ENCODE measurements around the gene CUBN.

CUBN gene

GRCh38 chr10:16984242-16984641 lies 145.4 kb downstream of the CUBN start:
- no peak for DNase-seq

- peak; percentile 76 for DNase-seq
These were observed 152.8 kb downstream of the CUBN start for GRCh38 chr10:16976803-16977202.

- DNase-seq = no peak
These were observed 154.4 kb downstream of the CUBN start for GRCh38 chr10:16975188-16975587.

GRCh38 chr10:16968416-16969041 lies 161.1 kb downstream of the CUBN start:
- DNase-seq = no peak

GRCh38 chr10:16967866-16968415 lies 161.7 kb downstream of the CUBN start:
- DNase-seq = no peak

- DNase-seq = peak; percentile 60
These were observed 162.4 kb downstream of the CUBN start for GRCh38 chr10:16966991-16967865.

- DNase-seq = no peak
These were observed 163.7 kb downstream of the CUBN start for GRCh38 chr10:16965740-16966447.

- DNase-seq = no peak
These were observed 164.3 kb downstream of the CUBN start for GRCh38 chr10:16965344-16965616.

GRCh38 chr10:16964576-16965343 lies 164.9 kb downstream of the CUBN start:
- DNase-seq = no peak

GRCh38 chr10:16960551-16960950 lies 169.1 kb downstream of the CUBN start:
- DNase-seq = no peak

- no peak for DNase-seq
These were observed 172.6 kb downstream of the CUBN start for GRCh38 chr10:16957038-16957437.

GRCh38 chr10:16954280-16955030 lies 175.2 kb downstream of the CUBN start:
- DNase-seq = no peak

GRCh38 chr10:16953270-16953669 lies 176.3 kb downstream of the CUBN start:
- DNase-seq = no peak

- no peak for DNase-seq
These were observed 177.0 kb downstream of the CUBN start for GRCh38 chr10:16952610-16953009.

GRCh38 chr10:16952080-16952479 lies 177.5 kb downstream of the CUBN start:
- DNase-seq = no peak

- no peak for DNase-seq
These were observed 178.7 kb downstream of the CUBN start for GRCh38 chr10:16950656-16951601.

GRCh38 chr10:16949816-16950215 lies 179.8 kb downstream of the CUBN start:
- no peak for DNase-seq

- peak; percentile 21 for DNase-seq
These were observed 181.2 kb downstream of the CUBN start for GRCh38 chr10:16948361-16948760.

GRCh38 chr10:16947069-16947468 lies 182.5 kb downstream of the CUBN start:
- no peak for DNase-seq

- no peak for DNase-seq
These were observed 184.0 kb downstream of the CUBN start for GRCh38 chr10:16945593-16945992.

GRCh38 chr10:16944986-16945385 lies 184.6 kb downstream of the CUBN start:
- DNase-seq = no peak

All from activated CD4-positive, alpha-beta T cell treated with anti-CD3 and anti-CD28 coated beads, Interleukin-2, amount 50 U/mL, for 16 hours (primary cell).